ACC112 (cell line): ENCODE results near the gene PKNOX1.
"Not testable (repeated sequence)": the region's sequence is repeated elsewhere in the genome, so short reads cannot be mapped to it uniquely, and the experiment has no call there.

ENCODE experiments used
- H2AFZ ChIP-seq: fragments of 200-600 bp; sonication (generic); one replicate; pipeline ENCODE4 v1.6.0; 2017; ENCODE audit warnings: antibody characterized with exemption, low read length; ENCODE audit not compliant: unreplicated experiment
- H3K27ac ChIP-seq: fragments of 200-600 bp; sonication (generic); 2 replicates; pipeline ENCODE4 v1.5.1; 2014; ENCODE audit warnings: low read depth, mild to moderate bottlenecking, antibody characterized with exemption, low read length, moderate library complexity
- H3K27me3 ChIP-seq: fragments of 200-600 bp; sonication (generic); 2 replicates; pipeline ENCODE4 v1.6.1; 2014; ENCODE audit warnings: mild to moderate bottlenecking, antibody characterized with exemption, low read length, moderate library complexity, mixed read lengths; ENCODE audit not compliant: insufficient read depth
- H3K36me3 ChIP-seq: fragments of 200-600 bp; sonication (generic); 2 replicates; pipeline ENCODE4 v1.6.1; 2016; ENCODE audit warnings: mild to moderate bottlenecking, antibody characterized with exemption, low read length, moderate library complexity, mixed read lengths; ENCODE audit not compliant: insufficient read depth
- H3K4me1 ChIP-seq: fragments of 200-600 bp; sonication (generic); one replicate; pipeline ENCODE4 v1.6.1; 2016; ENCODE audit warnings: low read length, mixed read lengths; ENCODE audit not compliant: insufficient read depth, unreplicated experiment, control insufficient read depth
- H3K4me3 ChIP-seq: fragments of 200-600 bp; sonication (generic); 2 replicates; pipeline ENCODE4 v1.5.1; 2014; ENCODE audit warnings: mild to moderate bottlenecking, low read depth, low read length
- H3K79me2 ChIP-seq: fragments of 200-600 bp; sonication (generic); one replicate; pipeline ENCODE4 v1.6.0; 2016; ENCODE audit warnings: low read length; ENCODE audit not compliant: control insufficient read depth, unreplicated experiment, insufficient read depth

Gene PKNOX1

DNA sequence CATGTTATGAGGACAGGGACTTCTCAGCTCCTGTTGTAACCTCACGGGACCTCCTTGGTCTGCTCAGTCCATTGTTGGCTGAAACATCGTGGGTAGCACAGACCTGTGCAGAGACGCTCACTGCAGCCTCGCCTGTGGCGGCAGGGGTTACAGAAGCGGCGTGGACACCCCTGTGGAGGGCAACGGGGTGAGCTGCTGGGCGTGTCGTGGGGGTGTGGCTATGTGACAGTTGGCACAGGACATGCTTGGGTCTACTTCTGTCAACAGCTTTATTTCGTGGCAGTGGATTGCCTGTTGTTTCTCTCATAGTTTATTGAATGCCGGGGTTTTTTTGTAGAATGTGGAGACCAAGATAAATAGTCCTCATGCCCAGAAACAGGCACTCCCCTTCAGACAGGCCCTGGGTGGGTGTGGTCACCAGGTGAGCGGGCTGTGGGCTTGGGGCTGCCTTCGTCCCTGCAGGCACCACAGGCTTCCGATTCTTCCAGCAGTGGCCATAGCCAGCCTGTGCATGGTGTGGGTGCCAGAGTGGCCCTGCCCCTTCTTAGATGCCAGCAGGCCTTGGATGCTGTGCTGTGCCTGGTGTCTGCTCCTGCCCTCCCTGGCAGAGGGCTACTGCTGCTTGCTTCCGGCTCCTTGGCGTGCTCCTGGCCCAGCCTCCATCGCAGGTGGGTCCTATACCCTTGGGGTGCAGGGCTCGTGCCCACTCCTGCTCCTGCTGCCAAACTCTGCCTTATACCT is 63.7 kb downstream of the PKNOX1 start:
- H3K36me3 ChIP-seq, H3K4me3 ChIP-seq, H3K4me1 ChIP-seq, H3K27me3 ChIP-seq, H2AFZ ChIP-seq, H3K27ac ChIP-seq, H3K79me2 ChIP-seq: not testable (repeated sequence)

DNA sequence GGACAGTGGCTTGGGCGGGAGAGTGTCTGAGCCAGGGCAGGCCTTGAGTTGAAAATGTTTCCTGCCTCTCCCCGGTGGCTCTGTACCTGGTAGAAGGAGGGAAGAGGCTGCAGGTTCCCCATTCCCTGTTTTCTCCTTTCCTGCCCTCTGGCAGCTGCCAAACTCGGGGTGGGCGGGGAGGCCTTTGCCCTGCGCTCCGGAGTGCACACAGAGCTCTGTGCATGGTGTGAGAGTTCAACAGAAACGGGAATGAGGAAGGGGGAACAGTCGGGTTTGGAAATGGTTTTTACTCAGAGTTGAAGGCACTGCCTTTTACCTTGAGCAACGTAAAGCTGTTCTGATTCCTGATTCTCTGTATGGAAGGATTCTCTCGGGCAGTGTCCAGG is 64.3 kb downstream of the PKNOX1 start:
- not testable (repeated sequence) for H3K27me3 ChIP-seq, H3K4me1 ChIP-seq, H3K27ac ChIP-seq, H2AFZ ChIP-seq, H3K79me2 ChIP-seq, H3K4me3 ChIP-seq, H3K36me3 ChIP-seq

DNA sequence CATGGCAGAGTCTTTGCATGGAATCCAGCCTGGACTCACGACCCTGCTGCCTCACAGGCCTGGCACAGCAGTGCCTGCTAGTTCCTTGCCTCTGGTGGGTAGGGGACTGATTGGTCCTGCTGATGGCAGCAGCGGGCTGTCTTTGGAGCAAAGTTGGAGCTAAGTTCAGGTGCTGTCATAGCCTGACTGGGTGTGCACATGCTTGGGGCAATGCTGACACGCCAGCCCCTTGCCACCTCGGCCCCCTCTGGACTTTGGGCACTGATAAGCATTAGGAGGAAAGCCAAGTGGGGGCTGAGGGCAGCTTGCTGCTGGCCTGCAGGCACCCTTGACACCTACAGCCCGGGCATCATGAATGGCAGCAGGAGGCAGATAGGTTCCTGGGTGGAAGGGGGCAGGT is 67.8 kb downstream of the PKNOX1 start:
- H2AFZ ChIP-seq, H3K79me2 ChIP-seq: not testable (repeated sequence)

DNA sequence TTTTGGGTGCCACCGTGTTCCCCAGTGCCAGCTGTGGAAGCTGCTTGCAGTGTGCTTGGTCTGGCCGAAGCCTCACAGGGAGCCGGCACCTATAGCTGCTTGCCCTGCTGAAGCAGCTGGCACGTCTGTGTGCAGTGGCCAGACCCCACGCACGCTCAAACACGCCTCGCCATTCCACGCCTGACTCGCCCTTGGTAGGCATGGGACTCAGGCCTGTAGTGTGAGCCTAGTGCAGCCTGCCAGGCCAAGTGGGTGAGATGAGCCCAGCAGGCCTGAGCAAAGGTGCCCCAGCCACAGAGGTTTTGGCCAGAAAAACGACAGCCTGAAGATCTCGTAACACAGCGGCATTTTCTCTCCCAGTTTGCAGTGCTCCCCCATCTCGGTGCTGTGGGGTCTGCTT is 68.9 kb downstream of the PKNOX1 start:
- H3K79me2 ChIP-seq, H3K4me1 ChIP-seq, H2AFZ ChIP-seq, H3K36me3 ChIP-seq, H3K27me3 ChIP-seq, H3K27ac ChIP-seq, H3K4me3 ChIP-seq: not testable (repeated sequence)

More for the DNA sequence above, 67.8 kb downstream of the PKNOX1 start:
- H3K27ac ChIP-seq, H3K36me3 ChIP-seq, H3K27me3 ChIP-seq, H3K4me1 ChIP-seq, H3K4me3 ChIP-seq: not testable (repeated sequence)

DNA sequence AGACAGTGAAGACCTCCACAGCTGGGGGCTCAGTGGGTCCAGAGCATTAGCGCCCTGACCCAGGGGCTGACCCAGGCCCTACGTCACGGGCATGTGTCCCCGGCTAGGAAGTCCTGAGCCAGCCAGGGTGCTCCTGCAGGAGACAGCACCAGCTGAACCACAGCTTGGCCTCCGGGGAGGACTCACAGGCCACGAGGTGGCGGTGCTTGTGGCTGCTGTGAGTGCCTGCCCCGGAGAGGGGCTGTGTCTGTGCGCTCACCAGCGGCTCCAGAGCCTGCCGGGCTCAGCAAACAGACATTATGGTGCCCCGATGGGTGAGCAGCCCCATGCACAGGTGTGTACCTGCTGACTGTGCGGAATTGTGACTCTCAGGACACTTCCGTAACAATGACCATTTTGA is 70.2 kb downstream of the PKNOX1 start:
- not testable (repeated sequence) for H3K4me3 ChIP-seq, H3K79me2 ChIP-seq, H3K36me3 ChIP-seq, H3K27me3 ChIP-seq, H3K27ac ChIP-seq, H2AFZ ChIP-seq, H3K4me1 ChIP-seq

DNA sequence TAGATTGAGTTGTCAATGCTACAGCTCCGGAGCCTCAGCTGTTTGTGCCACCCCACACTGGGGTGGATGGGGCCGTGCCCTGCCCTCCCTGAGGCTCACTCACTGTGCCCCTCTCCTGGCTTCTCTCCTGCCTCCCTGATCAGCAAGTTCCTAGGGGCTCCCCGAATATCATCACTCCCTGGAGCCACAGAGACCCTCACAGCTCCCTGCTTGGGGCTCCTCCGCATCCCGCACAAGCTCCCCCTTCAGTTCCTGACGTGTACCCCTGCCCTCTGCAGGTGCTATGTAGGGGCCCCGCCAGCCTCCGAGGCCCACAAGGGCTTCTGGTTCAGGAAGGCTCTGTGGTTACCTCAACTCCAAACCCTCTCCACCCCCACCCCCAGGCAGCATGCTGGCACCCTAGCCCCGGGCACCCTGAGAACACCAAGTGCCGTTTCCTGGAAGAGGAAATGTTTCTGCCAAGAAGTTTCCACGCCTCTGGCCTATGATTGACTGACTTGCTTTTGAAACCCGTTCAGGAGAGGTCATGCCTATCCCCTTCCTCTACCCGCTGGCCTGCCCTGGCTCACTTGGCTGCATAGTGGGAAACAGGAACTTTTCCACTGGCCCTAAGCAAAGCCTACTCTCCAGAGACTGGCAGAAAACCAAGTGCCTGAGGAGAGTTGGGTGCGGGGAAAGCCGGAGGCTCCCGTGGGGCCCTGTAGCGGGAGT is 71.0 kb downstream of the PKNOX1 start:
- not testable (repeated sequence) for H3K27me3 ChIP-seq, H3K36me3 ChIP-seq

DNA sequence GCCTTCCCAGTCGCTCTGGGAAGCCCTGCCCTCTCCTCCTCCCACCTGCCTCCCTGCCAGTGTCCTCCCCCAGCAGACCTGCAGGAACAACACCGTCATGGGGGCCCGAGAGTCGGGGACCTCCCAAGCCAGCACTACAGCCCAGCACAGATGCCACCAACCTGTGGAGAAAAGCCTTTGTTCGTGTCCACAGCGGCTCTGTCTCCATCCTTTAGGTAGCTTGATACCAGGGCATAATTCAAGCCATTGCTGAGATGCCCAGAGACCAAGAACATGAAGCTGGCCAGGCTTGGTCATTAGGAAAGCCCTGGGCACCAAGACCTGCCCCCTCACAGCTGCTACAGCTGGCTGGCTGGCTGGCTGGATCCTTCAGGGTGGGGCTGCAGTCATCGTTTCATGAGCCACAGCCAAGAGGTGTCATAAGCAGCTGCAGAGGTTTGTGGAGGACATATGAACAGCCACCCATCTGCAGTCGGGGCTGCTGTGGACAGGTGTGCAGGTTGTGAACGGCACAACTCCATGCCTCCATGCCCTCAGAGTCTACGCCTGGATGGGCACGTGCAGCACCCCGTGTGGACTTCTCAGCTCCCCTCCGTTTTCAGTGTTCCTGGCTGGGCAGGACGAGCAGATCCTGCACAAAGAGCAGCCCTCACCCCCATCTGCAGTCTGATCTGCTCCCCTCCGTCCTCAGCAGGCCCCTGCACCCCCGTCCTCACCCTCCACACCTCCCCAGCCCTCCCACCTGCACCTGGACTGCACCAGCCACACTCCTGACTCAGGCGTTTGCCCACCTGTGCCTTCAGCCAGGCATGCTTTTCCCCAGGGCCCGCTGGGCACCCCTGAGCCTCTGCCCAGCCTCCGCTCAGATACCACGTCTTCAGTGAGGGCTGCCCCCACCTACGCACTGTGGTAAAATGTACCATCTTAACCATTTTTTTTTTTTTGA is 71.8 kb downstream of the PKNOX1 start:
- not testable (repeated sequence) for H3K27ac ChIP-seq, H3K4me1 ChIP-seq, H3K36me3 ChIP-seq, H3K4me3 ChIP-seq, H3K79me2 ChIP-seq, H3K27me3 ChIP-seq, H2AFZ ChIP-seq

More for the DNA sequence above, 71.0 kb downstream of the PKNOX1 start:
- H2AFZ ChIP-seq, H3K79me2 ChIP-seq, H3K4me1 ChIP-seq, H3K4me3 ChIP-seq, H3K27ac ChIP-seq: not testable (repeated sequence)

DNA sequence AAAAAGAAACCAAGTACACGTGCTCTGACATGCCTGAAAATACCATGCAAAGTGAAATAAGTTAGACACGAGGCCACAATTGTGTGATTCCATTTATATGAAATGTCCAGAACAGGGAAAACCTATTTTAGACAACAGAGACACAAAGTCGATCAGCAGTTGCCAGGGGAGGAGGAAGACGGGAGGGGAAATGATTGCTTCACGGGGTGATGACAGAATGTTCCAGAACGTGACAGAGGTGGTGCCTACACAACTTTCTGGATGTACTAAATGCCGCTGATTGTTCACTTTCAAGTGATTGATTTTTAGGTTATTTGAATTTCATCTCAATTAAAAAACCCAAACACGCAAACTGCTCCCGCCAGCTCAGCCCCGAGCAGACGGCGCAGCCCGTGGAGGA is 78.8 kb downstream of the PKNOX1 start:
- H3K27me3 ChIP-seq, H3K4me1 ChIP-seq, H3K27ac ChIP-seq, H3K36me3 ChIP-seq, H2AFZ ChIP-seq, H3K4me3 ChIP-seq, H3K79me2 ChIP-seq: not testable (repeated sequence)

DNA sequence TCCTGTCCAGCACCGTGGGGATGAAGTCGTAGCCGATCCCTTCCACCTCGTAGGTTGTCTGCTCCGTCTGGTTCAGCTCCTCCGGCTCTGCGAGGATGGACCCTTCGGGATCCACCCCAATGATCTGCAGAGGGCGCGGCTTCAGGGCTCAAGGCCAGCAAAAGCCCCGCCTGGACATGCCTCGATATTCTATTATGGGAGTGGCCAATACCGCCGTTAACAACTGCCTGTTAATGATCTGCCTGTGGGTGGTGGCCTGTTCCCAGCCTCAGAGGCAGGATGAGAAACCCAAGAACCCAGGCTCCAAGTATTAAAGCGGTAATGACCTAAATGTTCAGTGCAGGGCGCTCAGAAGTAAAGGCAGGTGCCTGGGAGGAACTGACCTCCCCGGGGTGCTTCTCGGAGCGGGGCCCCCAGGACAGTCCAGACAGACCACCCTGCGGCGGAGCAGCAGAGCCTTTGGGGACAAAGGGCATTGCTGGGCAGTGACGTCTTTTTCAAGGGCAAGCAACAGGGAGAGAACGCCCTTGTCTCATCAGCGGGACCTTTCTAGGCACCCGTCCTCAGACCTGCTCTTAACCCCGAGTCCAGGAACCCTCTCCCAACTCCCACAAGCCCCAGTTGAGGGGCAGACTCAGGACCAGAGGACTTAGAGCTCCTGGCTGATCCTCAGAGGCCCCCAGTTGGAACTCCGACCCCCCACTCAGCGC is 88.7 kb downstream of the PKNOX1 start:
- H3K36me3 ChIP-seq, H3K27ac ChIP-seq, H3K4me1 ChIP-seq, H3K27me3 ChIP-seq, H3K79me2 ChIP-seq, H2AFZ ChIP-seq, H3K4me3 ChIP-seq: not testable (repeated sequence)

DNA sequence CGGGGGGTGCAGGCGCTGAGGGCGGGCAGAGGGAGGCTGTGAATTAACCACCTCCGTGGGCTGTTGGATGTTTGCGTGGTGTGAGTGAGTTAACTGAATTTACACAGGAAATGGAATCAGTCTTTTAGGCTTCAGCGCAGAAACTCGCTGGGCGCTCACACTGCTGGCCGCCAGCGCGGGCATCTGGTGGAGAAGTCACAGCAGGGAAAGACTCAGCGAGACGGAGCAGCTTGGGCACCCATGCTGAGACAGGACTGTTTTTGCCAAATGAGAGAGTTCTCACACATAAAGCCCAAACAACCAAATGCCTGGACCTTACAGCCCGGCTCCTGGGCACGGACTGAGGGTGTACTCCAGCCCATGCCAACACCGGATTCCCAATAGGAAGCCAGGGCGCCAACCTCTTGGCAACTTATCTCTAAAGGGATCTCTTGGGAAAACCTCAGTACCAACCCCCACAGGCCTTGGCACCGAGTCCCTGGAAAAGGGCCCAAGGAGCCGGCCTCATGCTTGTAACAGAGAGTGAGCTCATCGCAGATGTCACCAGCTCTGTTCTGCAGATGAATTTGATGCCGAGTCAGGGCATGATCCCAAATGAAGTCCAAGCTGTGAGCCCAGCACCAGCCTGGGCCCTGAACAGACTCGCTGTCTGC is 90.0 kb downstream of the PKNOX1 start:
- H3K36me3 ChIP-seq, H2AFZ ChIP-seq, H3K27ac ChIP-seq, H3K79me2 ChIP-seq, H3K4me1 ChIP-seq, H3K27me3 ChIP-seq, H3K4me3 ChIP-seq: not testable (repeated sequence)
